Loucy (cell line): Measurements from ENCODE around the gene MUC5AC.

Experiments
- EZH2phosphoT487 ChIP-seq: fragments of 200-600 bp; IDR thresholded peaks from 2 replicates; pipeline ENCODE4 v1.6.1; 2018; ENCODE audit warnings: antibody characterized with exemption, mild to moderate bottlenecking, moderate library complexity, borderline replicate concordance
- TF ChIP-seq, protein P1 (sequence below): fragments of 200-600 bp; sonication (generic); conservative IDR thresholded peaks from 2 replicates; pipeline ENCODE4 v1.5.1; 2014; ENCODE audit warnings: mild to moderate bottlenecking, antibody characterized with exemption, low read length

- TF ChIP-seq, protein P1, sequence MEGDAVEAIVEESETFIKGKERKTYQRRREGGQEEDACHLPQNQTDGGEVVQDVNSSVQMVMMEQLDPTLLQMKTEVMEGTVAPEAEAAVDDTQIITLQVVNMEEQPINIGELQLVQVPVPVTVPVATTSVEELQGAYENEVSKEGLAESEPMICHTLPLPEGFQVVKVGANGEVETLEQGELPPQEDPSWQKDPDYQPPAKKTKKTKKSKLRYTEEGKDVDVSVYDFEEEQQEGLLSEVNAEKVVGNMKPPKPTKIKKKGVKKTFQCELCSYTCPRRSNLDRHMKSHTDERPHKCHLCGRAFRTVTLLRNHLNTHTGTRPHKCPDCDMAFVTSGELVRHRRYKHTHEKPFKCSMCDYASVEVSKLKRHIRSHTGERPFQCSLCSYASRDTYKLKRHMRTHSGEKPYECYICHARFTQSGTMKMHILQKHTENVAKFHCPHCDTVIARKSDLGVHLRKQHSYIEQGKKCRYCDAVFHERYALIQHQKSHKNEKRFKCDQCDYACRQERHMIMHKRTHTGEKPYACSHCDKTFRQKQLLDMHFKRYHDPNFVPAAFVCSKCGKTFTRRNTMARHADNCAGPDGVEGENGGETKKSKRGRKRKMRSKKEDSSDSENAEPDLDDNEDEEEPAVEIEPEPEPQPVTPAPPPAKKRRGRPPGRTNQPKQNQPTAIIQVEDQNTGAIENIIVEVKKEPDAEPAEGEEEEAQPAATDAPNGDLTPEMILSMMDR: no peak
- TF ChIP-seq EZH2phosphoT487: no peak
Measured at GRCh38 chr11:1181420-1181819, 23.7 kb downstream of the MUC5AC start.
